HG03025 (cell line): Measurements from ENCODE around the gene SLC39A10.

Experiments
- ATAC-seq: cut with Tn5 transposase; IDR thresholded peaks from one replicate; pipeline ENCODE4 v1.9.1; 2021; ENCODE audit warnings: mild to moderate bottlenecking, moderate library complexity; ENCODE audit not compliant: unreplicated experiment, low FRiP score

SLC39A10 gene

DNA sequence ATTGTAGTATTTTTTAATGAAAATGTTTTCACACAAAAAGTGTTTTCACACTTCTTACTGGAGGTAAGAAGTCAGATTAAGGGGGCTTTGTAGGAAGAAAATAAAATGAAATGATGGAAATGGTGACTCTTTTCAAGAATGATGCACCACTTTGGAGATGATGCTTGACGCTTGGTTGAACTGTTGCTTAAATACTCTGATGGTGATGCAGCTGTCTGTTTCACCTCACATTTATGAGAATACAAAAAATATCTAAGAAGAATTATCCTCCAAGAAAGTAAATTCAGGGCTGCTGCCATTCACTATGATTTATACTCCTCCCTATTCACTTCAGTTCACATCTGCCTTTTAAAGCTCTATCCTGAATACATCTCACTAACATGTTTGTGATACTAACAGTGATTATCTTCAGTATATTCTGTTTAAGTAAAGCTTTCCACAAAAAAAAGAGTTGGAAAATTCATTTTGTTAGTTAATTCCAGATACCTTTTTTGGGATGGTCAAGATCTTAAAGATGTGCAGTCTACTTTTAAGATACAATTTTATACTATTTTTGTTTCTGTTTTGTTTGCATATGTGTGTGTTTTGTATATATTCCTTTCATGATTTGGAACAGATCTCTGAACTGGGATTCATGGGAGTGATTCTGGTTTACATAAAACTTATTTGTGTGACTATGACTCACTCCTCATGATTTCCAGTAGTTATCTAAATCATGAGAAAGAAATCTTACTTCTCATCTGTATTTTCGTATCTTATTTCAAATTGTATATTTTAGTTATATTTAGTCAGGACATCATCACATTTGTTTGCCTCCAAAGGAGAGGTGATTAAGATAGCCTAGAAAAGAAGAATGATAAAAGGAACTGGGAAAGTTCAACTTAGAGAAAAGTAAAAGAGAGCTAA, 53.1 kb downstream of the SLC39A10 start:
- no peak for ATAC-seq

DNA sequence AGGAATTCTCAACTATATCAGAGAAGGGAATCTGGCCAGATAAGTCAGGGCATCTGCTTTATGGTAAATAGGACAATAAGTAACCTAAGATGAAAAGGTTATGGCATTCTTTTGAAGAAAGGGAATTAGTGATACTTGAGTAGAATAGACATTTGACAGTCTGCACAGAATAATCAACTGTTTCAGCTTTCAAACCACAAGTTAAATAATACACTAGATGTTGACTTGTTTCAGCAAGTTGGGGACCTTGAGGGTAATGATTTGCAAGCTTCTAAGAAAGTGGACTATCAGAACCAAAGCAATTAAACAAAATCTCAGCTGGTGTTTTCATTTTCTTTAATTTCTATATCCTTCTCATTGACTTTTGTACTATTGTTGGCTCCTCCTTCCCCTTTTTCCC, 54.5 kb downstream of the SLC39A10 start:
- no peak for ATAC-seq

DNA sequence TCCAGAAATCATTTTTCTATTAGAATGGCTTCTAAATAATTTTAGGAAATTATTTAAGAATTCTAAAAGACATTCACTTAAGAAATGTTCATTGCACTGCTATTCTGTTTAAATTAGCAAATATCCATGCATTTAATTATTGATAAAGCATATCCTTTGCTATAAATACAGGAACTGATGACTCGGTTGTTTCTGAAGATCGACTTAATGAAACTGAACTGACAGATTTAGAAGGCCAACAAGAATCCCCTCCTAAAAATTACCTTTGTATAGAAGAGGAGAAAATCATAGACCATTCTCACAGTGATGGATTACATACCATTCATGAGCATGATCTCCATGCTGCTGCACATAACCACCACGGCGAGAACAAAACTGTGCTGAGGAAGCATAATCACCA, 59.4 kb downstream of the SLC39A10 start:
- no peak for ATAC-seq

DNA sequence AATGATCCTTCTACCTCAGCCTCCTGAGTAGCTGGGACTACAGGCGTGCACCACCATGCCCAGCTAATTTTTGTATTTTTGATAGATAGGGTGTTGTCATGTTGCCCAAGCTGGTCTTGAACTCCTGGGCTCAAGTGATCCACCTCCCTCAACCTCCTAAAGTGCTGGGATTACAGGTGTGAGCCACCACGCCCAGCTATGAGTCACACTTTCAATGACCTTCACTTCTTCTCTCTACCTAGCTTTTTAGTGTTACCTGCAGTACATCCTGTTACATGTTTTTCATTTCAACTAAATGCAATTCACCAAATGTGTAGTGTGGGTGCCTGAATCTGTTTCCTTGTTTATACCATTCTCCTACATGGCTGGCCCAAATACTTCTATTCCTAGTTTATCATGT, 64.0 kb downstream of the SLC39A10 start:
- ATAC-seq = no peak

DNA sequence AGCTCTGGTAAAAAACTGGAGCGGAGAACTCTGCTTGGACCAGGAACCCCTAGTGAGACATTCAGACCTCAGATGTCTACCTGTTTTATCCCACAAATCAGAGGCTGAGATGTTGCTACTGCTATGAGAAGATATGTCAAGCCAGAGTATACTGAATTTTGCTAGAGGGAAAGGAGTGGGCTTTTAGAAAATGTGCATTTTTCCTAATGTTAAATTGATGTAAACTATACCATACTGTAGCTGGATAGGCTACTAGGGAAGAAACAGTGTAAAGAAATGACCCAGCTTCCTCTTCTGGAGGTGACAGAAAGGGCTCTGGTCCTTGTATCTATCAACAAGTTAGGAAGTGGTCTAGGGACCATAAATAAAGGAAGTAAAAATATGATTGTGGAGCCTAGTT, 65.0 kb downstream of the SLC39A10 start:
- ATAC-seq = no peak

DNA sequence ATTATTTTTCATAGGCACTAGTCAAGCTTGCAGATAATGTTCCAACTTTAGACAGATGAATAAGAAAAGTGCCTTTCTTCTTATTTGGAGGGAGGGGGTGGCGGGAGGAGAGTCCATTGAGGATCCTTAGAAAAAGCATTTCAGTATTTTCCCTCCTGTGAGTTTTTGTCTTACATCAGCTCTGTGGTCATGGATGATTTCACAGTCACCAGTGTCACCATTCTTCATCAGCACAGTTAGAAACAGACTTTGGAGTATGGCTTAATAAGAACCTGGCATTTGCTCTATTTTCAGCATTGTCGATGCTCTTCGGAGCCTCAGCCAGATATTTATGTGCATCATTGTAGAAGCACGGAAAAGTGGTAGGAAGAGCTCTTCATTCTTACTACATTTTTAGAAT, 70.1 kb downstream of the SLC39A10 start:
- ATAC-seq = no peak

DNA sequence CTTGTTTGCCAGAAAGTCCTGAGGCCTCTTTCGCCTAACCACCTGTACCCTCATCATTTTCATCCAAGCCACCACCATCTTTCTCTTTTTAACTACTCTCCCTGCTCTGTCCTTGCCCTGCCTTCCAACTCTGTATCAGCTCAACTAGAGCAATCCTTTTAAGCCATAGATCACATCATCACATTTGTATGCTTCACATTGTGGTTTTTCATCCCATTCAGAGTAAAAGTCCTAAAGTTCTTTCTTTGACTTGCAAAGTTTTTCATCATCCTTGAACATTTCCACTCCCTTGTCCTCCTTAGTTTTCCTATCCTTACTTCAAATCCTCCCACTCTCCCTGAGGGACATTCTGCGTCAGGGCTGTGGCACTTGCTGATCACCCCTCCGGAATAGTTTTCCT, 73.9 kb downstream of the SLC39A10 start:
- ATAC-seq = no peak

DNA sequence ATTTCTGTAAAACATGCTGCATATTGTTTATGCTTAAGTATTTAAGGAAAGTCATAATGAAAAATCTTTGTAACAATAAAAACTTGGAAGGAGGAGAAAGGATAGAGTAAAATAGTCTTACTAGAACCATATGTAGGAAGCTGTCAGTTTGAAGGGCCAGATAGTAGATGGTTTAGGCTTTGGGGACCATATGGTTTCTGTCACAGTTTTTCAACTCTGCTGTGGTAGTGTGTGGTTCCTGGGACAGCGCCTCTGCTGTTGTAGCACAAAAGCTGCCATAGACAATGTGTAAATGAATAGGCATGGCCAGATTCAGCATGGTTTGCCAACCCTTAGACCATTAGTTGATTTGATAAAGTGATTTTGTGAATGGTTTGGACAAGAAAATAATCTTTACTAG, 75.5 kb downstream of the SLC39A10 start:
- no peak for ATAC-seq

DNA sequence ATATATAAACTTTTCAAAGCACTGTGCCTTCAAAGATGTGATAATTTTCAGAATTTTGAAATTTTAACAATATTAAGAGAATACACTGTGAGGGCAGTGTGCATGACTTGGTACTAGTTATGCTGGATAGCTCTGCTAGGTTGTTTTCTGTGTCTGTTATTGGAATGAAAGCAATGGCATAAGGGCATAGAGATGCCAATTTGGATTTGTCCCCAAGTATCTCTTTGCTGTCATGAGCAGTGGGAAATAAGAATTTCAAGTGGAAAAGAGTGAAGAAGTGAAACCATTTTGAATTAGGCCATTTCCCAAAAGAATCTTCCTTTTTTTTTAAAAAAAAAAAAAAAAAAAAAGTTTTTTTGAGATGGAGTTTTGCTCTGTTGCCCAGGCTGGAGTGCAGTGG, 76.8 kb downstream of the SLC39A10 start:
- ATAC-seq = no peak

DNA sequence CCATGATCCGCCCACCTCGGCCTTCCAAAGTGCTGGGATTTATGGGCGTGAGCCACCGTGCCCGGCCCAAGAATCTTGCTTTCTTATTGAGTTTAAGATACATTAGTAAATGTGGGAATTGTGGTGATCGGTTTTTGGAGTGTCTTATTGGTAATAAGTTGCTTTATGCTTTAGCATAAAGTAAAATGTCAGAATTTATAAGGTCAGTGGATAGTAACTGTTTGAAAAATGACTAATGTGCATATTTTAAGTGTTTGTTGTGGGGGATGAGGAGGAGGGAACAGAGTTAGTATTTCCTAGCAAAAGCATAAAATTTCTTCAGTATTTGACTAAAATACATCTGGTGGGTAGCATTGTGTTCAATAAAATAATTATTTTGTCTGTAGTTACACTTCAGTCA, 77.4 kb downstream of the SLC39A10 start:
- ATAC-seq = no peak

DNA sequence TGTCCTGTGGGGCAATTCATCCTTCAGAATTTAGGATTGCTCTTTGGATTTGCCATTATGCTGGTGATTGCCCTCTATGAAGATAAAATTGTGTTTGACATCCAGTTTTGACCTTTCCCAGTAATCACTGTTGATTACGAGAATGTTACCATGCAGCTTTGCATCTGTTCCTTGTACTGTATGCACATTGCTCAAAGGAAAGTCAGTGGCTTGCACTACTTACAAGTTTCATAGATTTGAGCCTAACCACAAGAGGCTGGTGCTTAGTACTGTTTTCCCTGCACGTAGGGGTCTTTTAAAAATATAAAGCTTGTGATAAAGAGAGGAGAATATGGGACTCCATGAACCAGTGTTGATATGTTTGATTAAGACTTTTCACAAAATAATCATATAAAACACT, 77.9 kb downstream of the SLC39A10 start:
- ATAC-seq = no peak

DNA sequence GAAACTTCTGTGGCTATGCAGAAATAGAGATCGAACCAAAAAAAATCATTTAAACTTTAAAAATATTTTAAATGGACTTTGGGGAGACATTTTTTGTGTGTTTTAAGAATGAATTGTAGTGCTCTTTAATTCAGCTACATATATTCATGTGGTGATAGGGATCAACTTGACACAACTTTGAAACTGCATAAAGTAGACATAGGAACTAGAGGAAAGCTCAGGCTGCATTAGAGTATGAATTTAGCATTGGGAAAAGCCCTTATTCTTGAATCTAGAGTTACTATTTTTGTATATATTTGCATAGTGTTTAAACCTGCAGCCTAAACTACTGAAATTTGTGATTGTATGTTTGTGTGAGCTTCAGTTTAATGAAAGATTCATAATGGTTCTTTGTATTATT, 78.3 kb downstream of the SLC39A10 start:
- ATAC-seq = no peak

DNA sequence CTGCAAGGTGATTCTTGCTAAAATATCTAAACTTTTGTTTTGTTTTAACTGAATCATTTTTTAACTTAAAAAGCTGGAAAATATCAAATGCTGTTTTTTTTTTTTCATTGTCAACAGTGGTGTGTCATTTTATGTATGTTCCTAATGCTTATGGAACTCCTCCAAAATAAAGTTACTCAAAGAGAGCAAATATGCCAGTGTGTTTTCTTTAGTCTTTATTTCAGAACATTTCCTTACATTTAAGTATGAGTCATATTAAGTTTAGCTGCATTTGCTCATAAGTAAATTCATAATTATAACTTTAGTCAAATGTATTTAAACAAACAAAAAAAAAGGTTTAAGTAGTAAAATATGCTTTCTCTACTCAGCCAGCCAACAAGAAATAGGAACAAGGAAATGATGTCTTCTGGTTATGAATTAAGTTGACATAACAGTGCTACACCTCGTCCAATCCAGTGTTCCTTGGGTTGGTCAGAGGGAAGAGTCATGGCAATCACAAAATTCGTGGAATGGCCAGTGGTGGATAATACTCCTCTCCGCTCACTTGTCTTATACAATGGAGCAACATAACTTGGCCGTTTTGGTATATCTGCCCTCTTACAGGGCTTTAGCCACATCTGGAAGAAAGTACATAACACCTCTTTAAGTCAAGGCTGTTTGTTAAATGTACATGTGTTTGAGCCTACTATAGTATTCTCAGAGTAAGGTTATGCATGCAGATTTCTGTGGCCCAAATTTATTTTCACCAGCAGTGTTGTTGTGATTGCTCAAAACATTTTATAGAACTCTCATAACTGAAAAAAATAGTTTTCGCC, 80.7 kb downstream of the SLC39A10 start:
- no peak for ATAC-seq

DNA sequence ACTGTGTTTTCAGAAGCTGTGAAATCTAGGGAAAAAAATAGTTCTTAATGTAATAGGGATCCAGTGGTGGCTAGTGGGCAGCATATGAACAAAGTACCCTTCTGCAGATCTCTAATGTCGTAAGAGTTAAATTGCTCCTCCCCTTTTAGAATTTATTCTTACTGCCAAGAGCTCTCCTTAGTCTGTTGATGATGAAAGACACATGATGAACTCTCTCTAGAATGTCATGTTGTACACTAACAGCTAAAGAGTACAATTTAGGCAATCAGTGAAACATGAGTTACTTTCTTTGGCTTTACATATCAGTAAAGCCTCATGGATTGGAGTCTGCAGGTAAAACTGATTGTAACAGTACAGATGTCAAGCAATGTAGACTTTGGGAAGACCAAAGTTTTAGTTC, 84.2 kb downstream of the SLC39A10 start:
- no peak for ATAC-seq

DNA sequence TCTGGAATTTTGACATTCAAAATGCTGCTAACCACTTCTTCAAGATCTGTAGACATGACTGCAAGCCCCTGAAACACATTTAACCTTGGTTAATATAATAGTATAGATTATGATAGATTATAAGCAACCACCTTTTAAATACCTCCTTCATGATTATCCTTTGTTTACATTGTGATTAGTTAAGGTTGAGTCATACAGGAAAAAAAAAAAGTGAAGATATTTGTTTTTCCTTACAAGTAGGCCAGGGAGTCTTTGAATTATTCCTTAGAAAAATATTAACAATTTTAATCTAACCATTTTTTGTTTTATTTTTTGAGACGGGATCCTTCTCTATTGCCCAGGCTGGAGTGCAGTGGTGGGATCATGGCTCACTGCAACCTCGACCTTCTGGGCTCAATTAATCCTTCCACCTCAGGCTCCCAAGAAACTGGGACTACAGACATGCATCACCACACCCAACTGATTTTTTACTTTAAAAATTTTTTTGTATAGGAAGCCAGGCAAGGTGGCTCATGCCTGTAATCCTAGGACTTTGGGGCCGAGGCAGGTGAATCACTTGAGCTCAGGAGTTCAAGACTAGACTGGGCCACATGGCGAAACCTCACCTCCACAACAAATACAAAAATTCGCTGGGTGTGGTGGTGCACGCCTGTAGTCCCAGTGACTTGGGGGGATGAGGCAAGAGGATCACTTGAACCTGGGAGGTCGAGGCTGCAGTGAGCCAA, 99.4 kb downstream of the SLC39A10 start:
- no peak for ATAC-seq

DNA sequence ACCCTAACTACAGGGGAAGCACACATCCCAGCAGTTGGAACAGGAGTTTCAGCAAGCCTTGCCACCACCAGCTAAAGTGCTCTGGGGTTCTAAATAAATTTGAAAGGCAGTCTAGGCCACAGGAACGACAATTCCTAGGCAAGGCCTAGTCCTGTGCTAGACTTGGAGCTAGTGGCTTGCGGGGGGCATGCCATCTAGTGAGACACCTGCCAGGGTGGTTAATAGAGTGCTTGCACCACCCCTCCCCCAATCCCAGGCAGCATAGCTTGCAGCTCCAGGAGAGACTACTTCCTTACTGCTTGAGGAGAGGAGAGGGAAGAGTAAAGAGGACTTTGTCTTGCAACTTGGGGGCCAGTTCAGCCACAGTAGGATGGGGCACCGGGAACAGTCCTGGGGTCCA, 101.8 kb downstream of the SLC39A10 start:
- ATAC-seq = no peak

DNA sequence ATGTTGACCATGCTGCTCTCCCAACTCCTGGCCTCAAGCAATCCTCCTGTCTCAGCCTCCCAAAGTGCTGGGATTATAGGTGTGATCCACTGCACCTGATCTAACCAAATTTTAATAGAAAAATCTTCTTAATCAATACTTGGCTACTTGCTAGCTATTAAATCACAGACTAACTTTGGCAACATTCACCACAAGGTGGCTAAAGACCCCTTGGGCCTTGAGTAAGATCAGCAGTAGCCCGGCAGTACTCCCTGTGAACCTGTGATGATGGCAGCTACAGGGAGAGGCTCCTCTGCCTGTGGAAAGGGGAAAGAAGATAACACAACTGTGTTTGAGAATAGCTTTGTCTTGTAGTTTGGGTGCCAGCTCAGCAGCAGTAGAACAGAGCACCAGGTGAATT, 102.9 kb downstream of the SLC39A10 start:
- ATAC-seq = no peak

DNA sequence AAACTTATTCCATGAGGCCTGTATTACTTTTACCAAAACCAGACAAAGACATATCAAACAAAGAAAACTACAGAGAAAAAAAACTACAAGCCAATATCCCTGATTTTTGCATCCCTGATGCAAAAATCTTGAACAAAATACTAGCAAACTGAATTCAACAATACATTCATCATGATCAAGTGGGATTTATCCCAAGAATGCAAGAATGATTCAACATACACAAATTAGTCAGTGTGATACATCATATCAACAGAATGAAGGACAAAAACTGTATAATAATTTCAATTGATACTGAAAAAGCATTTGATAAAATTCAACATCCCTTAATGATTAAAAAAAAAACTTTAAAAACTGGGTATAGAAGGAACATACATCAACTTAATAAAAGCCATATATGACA, 106.8 kb downstream of the SLC39A10 start:
- ATAC-seq = no peak

DNA sequence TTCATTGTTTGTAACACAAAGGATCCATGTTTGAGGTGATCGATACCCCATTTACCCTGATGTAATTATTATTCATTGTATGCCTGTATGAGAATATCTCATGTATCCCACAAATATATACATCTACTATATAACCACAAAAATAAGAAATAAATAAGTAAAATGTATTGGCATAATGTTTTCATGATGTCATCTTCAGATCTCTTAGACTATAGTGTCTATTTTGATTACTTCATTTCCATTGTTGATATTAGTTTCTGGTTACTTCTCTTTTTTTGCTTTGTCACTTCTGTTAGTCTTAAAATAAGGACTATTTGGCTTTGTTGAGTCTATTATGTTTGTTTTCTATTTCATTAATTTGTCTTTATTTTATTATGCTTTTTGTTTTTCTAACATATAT, 109.7 kb downstream of the SLC39A10 start:
- ATAC-seq = no peak

DNA sequence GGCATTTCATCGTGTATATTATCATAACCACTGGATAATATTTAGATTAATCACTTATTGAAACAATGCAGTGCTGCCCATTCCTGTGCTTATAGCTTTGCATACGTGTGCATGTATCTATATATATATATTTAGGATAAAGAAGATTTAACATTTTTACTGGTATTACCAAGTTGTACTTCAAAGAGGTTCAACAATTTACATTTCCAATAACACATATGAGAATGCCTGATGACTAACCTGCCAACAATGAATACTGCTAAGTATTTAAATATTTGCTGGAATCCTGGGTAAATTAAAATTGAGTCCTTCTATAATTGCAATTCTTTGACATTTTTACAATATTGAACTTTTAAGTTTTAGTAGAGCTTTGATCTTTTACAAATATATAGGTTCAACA, 111.4 kb downstream of the SLC39A10 start:
- no peak for ATAC-seq

DNA sequence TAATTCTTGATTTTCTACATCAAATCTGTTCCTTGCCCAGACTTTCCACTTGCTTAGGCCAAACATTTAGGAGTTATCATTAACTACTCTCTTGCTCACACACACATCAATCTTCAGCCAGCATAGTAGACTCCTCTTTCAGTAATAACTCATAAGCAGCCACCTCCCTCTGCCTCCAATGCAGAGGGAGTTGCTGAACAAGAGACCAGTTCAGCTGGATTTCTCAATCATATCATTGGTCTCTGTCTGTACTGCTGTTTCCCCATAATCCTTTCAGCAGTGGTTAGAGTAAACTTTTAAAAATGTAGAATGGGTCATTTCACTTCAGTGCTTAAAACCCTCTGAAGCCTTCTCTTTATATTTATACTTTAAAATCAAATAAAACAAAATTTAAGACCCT, 112.9 kb downstream of the SLC39A10 start:
- ATAC-seq = no peak
